Stimulated activated CD4-positive, alpha-beta T cell treated with anti-CD3 and anti-CD28 coated beads, Interleukin-12 subunit alpha, Interleukin-12 subunit beta, amount 100 ng/mL, for 48 hours (primary cell): Measurements from ENCODE around the gene TNFRSF21.
"Not testable (repeated sequence)": the region's sequence is repeated elsewhere in the genome, so short reads cannot be mapped to it uniquely, and the experiment has no call there.

Experiments used
- DNase-seq, 3 donors: peaks; one replicate each; pipeline ENCODE4 v3.0.0-alpha.2; 2020; ENCODE audit warnings: low read depth in 2 of 3, low spot score in 1 of 3

The TNFRSF21 gene

DNA sequence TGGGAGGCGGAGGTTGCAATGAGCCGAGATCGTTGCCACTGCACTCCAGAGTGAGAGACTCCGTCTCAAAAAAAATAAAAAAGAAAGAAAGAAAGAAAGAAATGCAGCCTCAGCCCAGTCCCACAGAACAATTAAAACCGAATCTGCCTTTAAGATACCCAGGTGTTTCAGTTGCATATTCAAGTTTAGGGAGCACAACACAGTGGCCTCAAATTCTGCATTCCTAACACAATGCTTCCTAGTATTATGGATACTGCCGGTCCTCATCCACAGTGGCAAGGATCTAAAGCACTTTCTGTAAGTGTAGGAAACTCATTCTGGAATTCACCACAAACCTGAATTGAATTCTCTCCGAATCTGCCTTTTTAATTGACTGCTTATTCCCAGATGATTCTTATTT is 80.5 kb downstream of the TNFRSF21 start:
- DNase-seq, result no peak

DNA sequence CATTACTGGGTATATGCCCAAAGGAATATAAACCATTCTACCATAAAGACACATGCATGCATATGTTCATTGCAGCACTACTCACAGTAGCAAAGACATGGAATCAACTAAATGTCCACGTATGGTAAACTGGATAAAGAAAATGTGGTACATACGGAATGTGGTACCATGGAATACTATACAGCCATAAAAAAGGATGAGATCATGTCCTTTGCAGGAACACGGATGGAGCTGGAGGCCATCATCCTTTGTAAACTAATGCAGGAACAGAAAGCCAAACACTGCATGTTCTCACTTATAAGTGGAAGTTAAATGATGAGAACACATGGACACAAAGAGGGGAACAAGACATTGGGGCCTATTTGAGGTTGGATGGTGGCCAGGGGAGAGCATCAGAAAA is 81.6 kb downstream of the TNFRSF21 start:
- not testable (repeated sequence) for DNase-seq

GRCh38 chr6:47223251-47223650 is 86.5 kb downstream of the TNFRSF21 start:
- DNase-seq, result not testable (repeated sequence)

DNA sequence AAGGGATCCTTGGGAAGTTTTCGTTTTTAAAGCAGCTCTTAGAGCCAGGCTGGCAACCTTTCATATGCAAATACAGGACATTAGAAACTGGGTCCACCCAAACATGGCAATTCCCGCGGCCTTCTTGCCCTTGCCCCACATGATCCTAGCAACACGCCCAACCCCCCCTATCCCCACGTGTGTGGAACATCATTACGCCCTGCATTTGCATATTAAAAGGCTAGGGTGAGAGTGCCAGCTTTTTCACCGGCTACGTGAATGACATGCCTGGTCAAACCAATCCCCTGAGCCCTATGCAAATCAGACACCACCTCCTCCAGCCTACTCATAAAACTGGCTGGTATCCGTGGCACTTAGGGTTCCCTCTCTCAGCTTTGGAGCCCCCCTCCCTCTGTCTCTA is 88.1 kb downstream of the TNFRSF21 start:
- DNase-seq, result no peak

GRCh38 chr6:47209632-47210031 is 100.1 kb downstream of the TNFRSF21 start:
- DNase-seq, result no peak

GRCh38 chr6:47207261-47207660 is 102.4 kb downstream of the TNFRSF21 start:
- no peak for DNase-seq

GRCh38 chr6:47206626-47207025 is 103.1 kb downstream of the TNFRSF21 start:
- no peak for DNase-seq

- no peak for DNase-seq
These were observed 105.6 kb downstream of the TNFRSF21 start for GRCh38 chr6:47203938-47204611.

DNA sequence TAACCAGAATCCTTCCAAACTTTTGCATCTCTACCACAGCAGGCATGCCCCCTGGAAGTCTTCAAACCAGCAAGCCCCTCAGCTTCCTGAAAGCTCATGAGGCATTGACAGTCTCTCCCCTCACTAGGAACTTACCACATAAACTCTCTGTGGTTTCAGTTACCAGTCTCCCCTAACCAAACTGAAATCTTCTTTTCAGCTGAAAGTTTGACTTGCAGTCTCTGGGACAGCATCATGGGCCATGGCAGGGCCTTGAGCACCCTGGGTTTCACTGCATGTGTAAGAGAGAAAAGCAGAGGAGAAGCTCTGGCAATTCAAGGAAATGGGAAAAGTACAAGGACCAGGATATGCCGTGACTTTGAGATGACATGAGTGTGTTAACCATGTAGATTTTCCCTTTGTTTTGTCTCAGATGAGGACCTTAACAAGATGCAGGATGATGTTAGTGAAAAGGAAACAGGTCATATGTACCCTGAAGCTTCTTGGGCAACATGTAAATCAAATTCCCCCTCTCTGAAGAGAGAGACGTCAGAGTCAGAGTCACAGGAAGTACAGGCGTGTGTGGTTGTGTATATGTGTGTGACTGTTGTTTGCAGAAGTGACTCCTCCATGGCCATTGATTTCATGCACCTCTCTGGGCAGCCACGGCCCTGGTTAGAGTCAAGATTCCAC is 106.3 kb downstream of the TNFRSF21 start:
- no peak for DNase-seq

GRCh38 chr6:47202644-47203205 is 107.0 kb downstream of the TNFRSF21 start:
- DNase-seq, result no peak

- no peak for DNase-seq
These were observed 109.0 kb downstream of the TNFRSF21 start for GRCh38 chr6:47200536-47201334.

GRCh38 chr6:47197682-47198640 is 111.7 kb downstream of the TNFRSF21 start:
- no peak for DNase-seq

GRCh38 chr6:47196113-47196512 is 113.6 kb downstream of the TNFRSF21 start:
- DNase-seq, result no peak

GRCh38 chr6:47195011-47195650 is 114.6 kb downstream of the TNFRSF21 start:
- DNase-seq, result no peak

- no peak for DNase-seq
These were observed 121.1 kb downstream of the TNFRSF21 start for GRCh38 chr6:47188588-47189021.

GRCh38 chr6:47187893-47188587 is 121.7 kb downstream of the TNFRSF21 start:
- no peak for DNase-seq

- no peak for DNase-seq
These were observed 122.6 kb downstream of the TNFRSF21 start for GRCh38 chr6:47187113-47187512.

- DNase-seq, result no peak
These were observed 127.3 kb downstream of the TNFRSF21 start for GRCh38 chr6:47182291-47182957.

GRCh38 chr6:47181681-47182080 is 128.0 kb downstream of the TNFRSF21 start:
- DNase-seq, result no peak
